IPS-11a (cell line): Measurements from ENCODE around the gene SUN3.
"Not testable (repeated sequence)": the region's sequence is repeated elsewhere in the genome, so short reads cannot be mapped to it uniquely, and the experiment has no call there.

ENCODE experiments used
- H3K4me3 ChIP-seq: one replicate; pipeline ENCODE4 v1.5.1; 2013; ENCODE audit warnings: low read depth, low read length, control low read depth

SUN3 gene

DNA sequence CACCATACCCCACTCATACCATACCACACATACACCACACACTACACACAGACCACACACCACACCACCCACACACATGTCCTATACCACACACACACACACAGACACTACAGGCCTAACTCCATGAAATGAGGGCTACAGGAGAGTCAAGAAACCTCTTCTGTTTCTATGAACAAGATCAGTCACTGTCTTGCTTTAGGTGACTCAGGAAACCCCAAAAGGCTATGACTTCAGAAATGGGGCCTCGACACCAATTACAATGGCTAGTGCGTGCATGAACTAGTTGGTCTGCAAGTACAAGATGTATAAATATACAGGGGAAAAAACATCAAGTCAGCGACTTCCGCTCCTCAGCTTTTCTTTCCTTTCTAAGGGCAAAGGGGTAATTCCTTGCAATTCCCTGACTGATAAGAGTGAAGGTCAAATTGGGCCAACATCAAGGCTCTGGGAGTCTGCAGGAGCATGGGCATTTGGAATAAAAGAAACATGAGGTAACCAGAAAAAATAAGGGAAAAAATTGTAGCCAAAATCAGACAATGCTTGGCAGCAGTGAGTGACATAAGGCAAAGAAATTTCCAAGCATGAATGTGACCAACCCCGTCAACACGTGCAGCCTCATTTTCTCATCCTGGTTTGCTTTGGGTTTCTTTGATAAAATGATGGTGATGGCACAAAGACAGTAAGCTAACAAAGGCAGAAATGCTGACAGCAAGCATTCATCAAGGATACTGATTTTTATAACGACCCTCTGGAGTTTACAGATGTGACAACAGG, 82.1 kb downstream of the SUN3 start:
- H3K4me3 ChIP-seq, result no peak overlapping the region

DNA sequence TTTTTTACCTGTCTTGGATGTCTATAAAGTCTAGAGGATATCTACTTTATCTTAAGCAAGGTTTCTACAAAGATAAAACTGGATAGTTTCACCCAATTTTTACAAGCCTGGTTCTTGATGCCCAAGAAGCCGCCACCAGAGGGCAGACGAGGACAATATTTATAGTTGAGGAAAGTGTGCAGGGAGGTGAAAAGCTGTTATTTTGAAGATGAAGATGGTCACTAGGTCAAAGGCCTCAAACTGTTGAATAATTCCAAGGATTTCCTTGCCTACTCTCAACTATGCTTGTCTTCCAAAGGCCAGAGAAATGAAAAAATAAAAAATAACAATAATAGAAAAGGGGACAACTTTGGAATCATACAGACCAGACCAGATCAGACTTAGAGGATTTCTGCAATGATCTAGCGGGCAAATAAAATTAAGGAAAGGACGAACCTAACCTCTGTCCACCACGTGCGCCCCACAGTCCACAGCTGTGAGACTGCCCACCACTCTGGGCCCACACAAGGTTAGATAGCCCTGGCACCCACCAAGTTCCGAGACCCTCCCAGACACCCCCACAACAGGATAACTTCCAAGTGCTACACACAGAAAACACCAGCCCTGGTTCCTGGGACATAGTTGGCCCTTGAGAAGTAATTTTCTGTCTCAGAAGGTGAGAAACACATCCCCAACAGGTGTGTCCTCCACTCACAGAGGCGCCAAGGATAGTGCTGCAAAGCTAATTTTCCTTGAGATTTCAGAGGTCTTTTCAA, 83.5 kb downstream of the SUN3 start:
- H3K4me3 ChIP-seq, result no peak overlapping the region

GRCh38 chr7:47944536-47945260, 84.2 kb downstream of the SUN3 start:
- no peak overlapping the region for H3K4me3 ChIP-seq

GRCh38 chr7:47943676-47944474, 85.0 kb downstream of the SUN3 start:
- no peak overlapping the region for H3K4me3 ChIP-seq

- not testable (repeated sequence) for H3K4me3 ChIP-seq
Observed at GRCh38 chr7:47942651-47943050, 86.3 kb downstream of the SUN3 start.

GRCh38 chr7:47942132-47942531, 86.8 kb downstream of the SUN3 start:
- no peak overlapping the region for H3K4me3 ChIP-seq

GRCh38 chr7:47941136-47941844, 87.6 kb downstream of the SUN3 start:
- H3K4me3 ChIP-seq, result no peak overlapping the region

GRCh38 chr7:47940088-47941013, 88.6 kb downstream of the SUN3 start:
- H3K4me3 ChIP-seq, result no peak overlapping the region

DNA sequence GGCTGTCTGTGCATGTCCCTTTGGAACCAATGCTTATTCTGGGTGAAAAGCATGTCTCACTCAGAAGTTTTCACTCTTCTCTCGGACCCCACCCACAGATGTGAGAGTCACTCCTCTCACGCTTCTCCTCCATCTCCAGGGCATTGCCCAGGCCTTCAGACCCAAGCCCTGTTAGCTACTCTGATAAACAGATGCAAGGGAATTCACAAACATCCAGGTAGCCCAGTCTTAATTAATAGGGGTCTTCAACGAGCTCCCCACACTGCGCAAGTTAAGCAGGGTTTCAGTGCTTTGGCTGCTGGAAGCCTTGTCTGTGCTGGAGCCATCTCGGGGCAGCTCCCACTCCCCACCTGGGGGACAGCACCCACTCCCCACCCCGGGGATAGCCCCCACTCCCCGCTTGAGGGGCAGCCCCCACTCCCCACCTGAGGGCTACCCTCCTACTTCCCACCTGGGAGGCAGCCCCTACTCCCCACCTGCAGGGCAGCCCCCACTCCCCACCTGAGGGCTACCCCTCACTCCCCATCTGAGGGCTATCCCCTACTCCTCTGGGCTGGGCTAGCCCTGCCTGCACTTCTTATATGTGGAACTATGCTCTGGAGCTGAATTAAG, 89.4 kb downstream of the SUN3 start:
- H3K4me3 ChIP-seq, result no peak overlapping the region

DNA sequence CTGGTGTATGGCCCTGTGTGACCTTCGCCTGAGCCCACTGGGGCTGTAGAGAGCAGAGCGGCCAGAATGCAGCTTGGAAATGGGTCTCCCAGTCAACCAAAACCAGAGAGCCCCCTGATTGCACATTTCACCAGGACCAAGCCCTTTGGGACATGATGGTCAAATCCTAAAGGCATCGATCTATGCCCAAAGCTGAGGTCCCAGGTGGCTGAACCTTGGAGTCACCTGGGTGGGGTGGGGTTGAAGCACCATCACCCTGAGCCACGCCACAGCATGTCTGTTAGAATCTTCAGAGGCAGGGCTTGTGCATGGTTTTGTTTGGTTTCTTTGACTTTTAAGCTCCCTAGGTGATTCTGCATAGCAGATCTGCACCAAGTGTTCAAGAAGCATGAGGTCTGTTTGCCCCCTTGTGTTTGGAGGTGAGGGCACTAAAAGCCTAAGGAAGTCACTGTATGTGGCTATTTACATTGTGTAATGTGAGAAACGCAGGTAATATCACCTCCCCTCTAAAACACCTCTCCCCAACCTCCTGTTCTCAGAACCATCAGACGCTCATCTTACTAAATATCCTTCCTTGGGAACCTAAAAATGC, 90.2 kb downstream of the SUN3 start:
- no peak overlapping the region for H3K4me3 ChIP-seq

GRCh38 chr7:47937711-47938573, 91.0 kb downstream of the SUN3 start:
- no peak overlapping the region for H3K4me3 ChIP-seq
